Transverse colon (tissue), 3 donors: ENCODE results near the gene CCHCR1.

Experiments
- POLR2A ChIP-seq: fragments of 450-650 bp; IDR thresholded peaks from one replicate; pipeline ENCODE4 v1.6.1; 2016; ENCODE audit warnings: antibody characterized with exemption, mild to moderate bottlenecking, moderate library complexity
- TF ChIP-seq, protein P1 (sequence below), 5 experiments: fragments of 200-600 bp in 3 of 5; fragments of 450-650 bp in 2 of 5; sonication (generic) in 3 of 5; IDR thresholded peaks; 1 replicate in 2 of 5; 2 replicates in 3 of 5; pipeline ENCODE4 v1.5.1; 2016 to 2017; ENCODE audit warnings: antibody characterized with exemption in 5 of 5, inconsistent platforms in 3 of 5, mild to moderate bottlenecking in 2 of 5, moderate library complexity in 1 of 5

DNA sequence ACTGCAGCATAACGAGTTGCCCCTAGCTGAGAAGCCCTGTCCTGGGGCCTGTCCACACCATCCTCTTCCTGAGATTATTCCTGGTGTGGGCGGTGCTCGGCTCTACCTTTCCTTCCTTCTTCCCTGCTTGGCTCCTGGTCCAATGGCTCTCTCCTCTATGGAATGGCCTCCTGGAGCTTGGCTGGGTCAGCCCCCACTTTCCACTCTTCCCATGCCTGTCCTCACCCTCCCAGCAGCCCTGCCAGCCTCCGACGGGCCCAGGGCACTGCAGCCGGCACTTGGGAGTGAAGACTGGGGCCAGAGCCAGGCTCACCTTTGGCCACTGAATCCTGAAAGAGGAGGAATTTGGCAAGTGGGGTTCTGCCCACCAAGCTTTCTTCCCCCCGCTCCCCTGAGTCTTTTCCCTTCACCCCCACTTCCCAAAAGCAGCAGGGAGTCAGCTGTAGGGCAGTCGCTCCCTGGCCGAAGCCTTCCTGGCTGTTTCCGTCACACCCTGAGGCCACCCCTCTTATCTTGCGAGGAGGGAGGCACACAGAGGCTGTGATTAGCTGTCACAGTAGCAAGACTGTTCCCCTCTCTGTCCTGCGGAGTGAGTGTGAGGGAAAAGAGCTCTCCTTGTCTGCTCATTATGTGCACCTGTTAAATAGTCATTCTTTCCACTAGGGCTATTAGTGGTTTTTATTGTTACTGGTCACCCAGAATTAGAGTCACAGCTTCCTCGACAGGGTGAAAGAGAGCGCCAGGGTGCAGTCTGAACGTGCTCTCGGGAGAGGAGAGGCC, 31.0 kb downstream of the CCHCR1 start:
- TF ChIP-seq, protein P1, sequence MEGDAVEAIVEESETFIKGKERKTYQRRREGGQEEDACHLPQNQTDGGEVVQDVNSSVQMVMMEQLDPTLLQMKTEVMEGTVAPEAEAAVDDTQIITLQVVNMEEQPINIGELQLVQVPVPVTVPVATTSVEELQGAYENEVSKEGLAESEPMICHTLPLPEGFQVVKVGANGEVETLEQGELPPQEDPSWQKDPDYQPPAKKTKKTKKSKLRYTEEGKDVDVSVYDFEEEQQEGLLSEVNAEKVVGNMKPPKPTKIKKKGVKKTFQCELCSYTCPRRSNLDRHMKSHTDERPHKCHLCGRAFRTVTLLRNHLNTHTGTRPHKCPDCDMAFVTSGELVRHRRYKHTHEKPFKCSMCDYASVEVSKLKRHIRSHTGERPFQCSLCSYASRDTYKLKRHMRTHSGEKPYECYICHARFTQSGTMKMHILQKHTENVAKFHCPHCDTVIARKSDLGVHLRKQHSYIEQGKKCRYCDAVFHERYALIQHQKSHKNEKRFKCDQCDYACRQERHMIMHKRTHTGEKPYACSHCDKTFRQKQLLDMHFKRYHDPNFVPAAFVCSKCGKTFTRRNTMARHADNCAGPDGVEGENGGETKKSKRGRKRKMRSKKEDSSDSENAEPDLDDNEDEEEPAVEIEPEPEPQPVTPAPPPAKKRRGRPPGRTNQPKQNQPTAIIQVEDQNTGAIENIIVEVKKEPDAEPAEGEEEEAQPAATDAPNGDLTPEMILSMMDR (IDR thresholded peaks at IDR 0.05): no peak
- TF ChIP-seq POLR2A: no peak
